Smooth muscle cell (in vitro differentiated cells): ENCODE measurements around the gene BDH1. TPM values are rescaled to one million over a fixed set of nuclear protein-coding genes. Genes with fewer than 3 reads are reported as not detected.
A peak's percentile ranks its signal among the peaks of the same experiment; 100 is the strongest.
"Not testable (repeated sequence)": the region's sequence is repeated elsewhere in the genome, so short reads cannot be mapped to it uniquely, and the experiment has no call there.

Source experiments
- DNase-seq: peaks from one replicate; lab custom pipeline; 2025; ENCODE audit not compliant: unreplicated experiment; lab: John Stamatoyannopoulos, UW
- H2AFZ ChIP-seq: fragments of 200-600 bp; sonication (generic); 2 replicates; pipeline ENCODE4 v1.6.0; 2016; ENCODE audit warnings: antibody characterized with exemption, low read depth, mild to moderate bottlenecking
- H3F3A ChIP-seq: fragments of 200-600 bp; sonication (generic); 2 replicates; pipeline ENCODE4 v1.6.0; 2017; ENCODE audit warnings: antibody characterized with exemption, low read depth
- H3K27ac ChIP-seq: fragments of 200-600 bp; sonication (generic); 2 replicates; pipeline ENCODE4 v1.5.1; 2016; ENCODE audit warnings: low read depth, mild to moderate bottlenecking
- H3K27me3 ChIP-seq: fragments of 200-600 bp; sonication (generic); 2 replicates; pipeline ENCODE4 v1.6.1; 2016; ENCODE audit warnings: low read depth, mild to moderate bottlenecking
- H3K36me3 ChIP-seq: fragments of 200-600 bp; sonication (generic); 2 replicates; pipeline ENCODE4 v1.5.1; 2016; ENCODE audit warnings: low read depth
- H3K4me1 ChIP-seq: fragments of 200-600 bp; sonication (generic); 2 replicates; pipeline ENCODE4 v1.5.1; 2016; ENCODE audit warnings: low read depth
- H3K4me2 ChIP-seq: fragments of 200-600 bp; sonication (generic); 2 replicates; pipeline ENCODE4 v1.6.0; 2016; ENCODE audit warnings: mild to moderate bottlenecking
- H3K4me3 ChIP-seq: fragments of 200-600 bp; sonication (generic); 2 replicates; pipeline ENCODE4 v1.5.1; 2016; ENCODE audit warnings: mild to moderate bottlenecking
- H3K79me2 ChIP-seq: fragments of 200-600 bp; sonication (generic); 2 replicates; pipeline ENCODE4 v1.6.0; 2016; ENCODE audit warnings: low read depth, mild to moderate bottlenecking
- H3K9ac ChIP-seq: fragments of 200-600 bp; sonication (generic); 2 replicates; pipeline ENCODE4 v1.6.0; 2016; ENCODE audit warnings: low read depth
- H3K9me3 ChIP-seq: fragments of 200-600 bp; sonication (generic); replicated peaks from 2 replicates; pipeline ENCODE4 v1.5.1; 2016; ENCODE audit warnings: low read depth
- H4K20me1 ChIP-seq: fragments of 200-600 bp; sonication (generic); 2 replicates; pipeline ENCODE4 v1.6.0; 2016; ENCODE audit warnings: low read depth
- CTCF ChIP-seq: fragments of 200-600 bp; sonication (generic); IDR thresholded peaks from 2 replicates; pipeline ENCODE4 v1.5.1; 2017; ENCODE audit warnings: borderline replicate concordance, mild to moderate bottlenecking, antibody characterized with exemption; ENCODE audit not compliant: insufficient read depth, poor library complexity, severe bottlenecking
- WGBS: methylation state at CpG from one replicate; pipeline ENCODE4 v1.1.7; 2016; ENCODE audit warnings: low lambda C conversion rate; 5-methylcytosine and 5-hydroxymethylcytosine counted together
- polyA plus RNA-seq: library from polyadenylated mRNA; unstranded; fragments of >200 nt; fragmentation: Nextera tagmentation; extraction: Ambion mirVana; gene quantifications from 2 replicates; pipeline ENCODE4 v1.2.1, GENCODE V29; 2016
- total RNA-seq: library from RNA; depleted of rRNA; stranded (reverse); fragments of >200 nt; gene quantifications from 2 replicates; pipeline ENCODE4 v1.2.3, GENCODE V29; 2014

BDH1 gene
- total and polyA plus RNA-seq, 2 experiments from 2014 or later: 4.0 to 7.2 TPM

GRCh38 chr3:197482001-197482400 lies 73.8 kb downstream of the BDH1 start:
- Histone ChIP-seq H3K4me2 (no peak overlapping the region), H3K9me3 (no peaks in the 10 kb centered on the region), H3K27ac (no peak overlapping the region), H2AFZ (no peak overlapping the region), H3F3A (no peaks in the 10 kb centered on the region), H3K27me3 (no peaks in the 10 kb centered on the region), H3K79me2 (no peaks in the 10 kb centered on the region), H3K4me1 (peaks cover 8% of the 10 kb centered on the region), H4K20me1 (no peaks in the 10 kb centered on the region), H3K36me3 (no peaks in the 10 kb centered on the region), H3K9ac (no peak overlapping the region), H3K4me3 (no peak overlapping the region)
- no peak for DNase-seq
- 38% methylated on average over 4 of the region's 4 CpGs for WGBS
- TF ChIP-seq CTCF: no peak

- 100% methylated on average over 3 of the region's 3 CpGs for WGBS
- no peak overlapping the region for H3K27ac ChIP-seq
Observed at GRCh38 chr3:197480320-197480719, 75.4 kb downstream of the BDH1 start.

DNA sequence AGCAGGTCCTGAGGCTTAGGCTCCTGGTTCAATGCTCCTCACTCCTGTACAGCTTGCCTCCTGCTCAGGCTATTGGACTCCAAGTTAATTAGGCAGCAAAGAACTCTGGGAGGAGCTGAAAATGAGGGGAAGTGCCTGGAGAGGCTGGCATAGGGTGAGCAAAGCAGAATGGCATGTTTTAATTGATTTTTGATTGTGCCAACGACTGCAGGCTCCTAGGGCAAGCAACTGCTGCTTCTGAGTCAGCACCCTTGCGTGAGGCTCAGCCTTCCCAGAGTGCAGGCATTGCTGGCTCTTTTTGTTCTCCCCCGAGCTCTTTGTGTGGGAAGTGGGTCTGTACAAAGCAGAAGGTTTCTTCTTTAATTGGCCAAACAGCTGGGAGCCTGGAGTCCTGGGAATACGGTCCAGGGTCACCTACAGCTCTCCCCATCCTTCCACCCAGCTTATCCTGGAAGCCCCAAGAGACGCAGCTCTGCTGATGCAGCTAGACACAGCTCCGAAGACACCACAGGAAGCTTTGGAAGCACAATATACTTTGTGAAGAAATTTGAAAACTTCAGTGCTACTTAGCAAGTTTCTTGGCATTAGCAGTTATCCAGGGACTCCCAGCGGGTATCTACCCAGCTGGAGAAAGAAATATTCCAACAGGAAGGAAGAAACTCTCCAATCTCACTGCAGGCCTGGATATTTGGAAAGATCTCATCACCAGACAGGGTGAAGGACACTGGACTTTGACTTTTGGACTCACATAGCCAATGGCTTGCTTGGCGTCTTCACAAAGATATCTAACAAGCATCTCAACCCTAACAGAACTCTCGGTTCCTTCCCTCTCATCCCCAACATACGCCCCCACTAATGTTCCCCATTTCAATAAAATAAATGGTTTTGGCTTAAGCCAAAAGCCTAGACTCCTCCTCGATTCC lies 76.8 kb downstream of the BDH1 start:
- Histone ChIP-seq H3K9ac (no peak overlapping the region), H3K9me3 (no peaks in the 10 kb centered on the region), H2AFZ (peak overlapping the region; percentile 46), H3K4me1 (peaks cover 8% of the 10 kb centered on the region), H4K20me1 (no peaks in the 10 kb centered on the region), H3F3A (no peaks in the 10 kb centered on the region), H3K79me2 (no peaks in the 10 kb centered on the region), H3K4me2 (no peak overlapping the region), H3K4me3 (no peak overlapping the region), H3K27ac (no peak overlapping the region), H3K36me3 (no peaks in the 10 kb centered on the region), H3K27me3 (no peaks in the 10 kb centered on the region)
- no peak for DNase-seq
- 71% methylated on average over 11 of the region's 11 CpGs for WGBS
- TF ChIP-seq CTCF: no peak

More at GRCh38 chr3:197480320-197480719, 75.4 kb downstream of the BDH1 start:
- Histone ChIP-seq H3K27me3 (no peaks in the 10 kb centered on the region), H3K36me3 (no peaks in the 10 kb centered on the region), H3K4me2 (no peak overlapping the region), H3K4me3 (no peak overlapping the region), H3K79me2 (no peaks in the 10 kb centered on the region), H2AFZ (no peak overlapping the region), H3K4me1 (peaks cover 8% of the 10 kb centered on the region), H3K9me3 (no peaks in the 10 kb centered on the region), H4K20me1 (no peaks in the 10 kb centered on the region), H3K9ac (no peak overlapping the region), H3F3A (no peaks in the 10 kb centered on the region)
- no peak for TF ChIP-seq CTCF
- DNase-seq: no peak

- not testable (repeated sequence) for H3K36me3 ChIP-seq, H3K4me2 ChIP-seq, H2AFZ ChIP-seq, H3K27ac ChIP-seq, H4K20me1 ChIP-seq, H3K9me3 ChIP-seq, DNase-seq, H3K4me1 ChIP-seq, H3K27me3 ChIP-seq, H3K9ac ChIP-seq, H3K4me3 ChIP-seq, H3F3A ChIP-seq, H3K79me2 ChIP-seq
- 93% methylated on average over 7 of the region's 7 CpGs for WGBS
Observed at GRCh38 chr3:197477816-197478215, 78.0 kb downstream of the BDH1 start.
